PC-9 (cell line): Measurements from ENCODE around the gene IGFLR1. TPM values are rescaled to one million over a fixed set of nuclear protein-coding genes. Genes with fewer than 3 reads are reported as not detected.

Experiments used
- BruUV-seq: library from RNA; stranded (reverse); fragments of 400-500 nt; replicated peaks from 2 replicates; lab custom pipeline; 2021; lab: Mats Ljungman, UMichigan
- CTCF ChIA-PET: fragments of 300-600 bp; sonication (Branson Sonifier 250); formaldehyde crosslinking; loops from one replicate; lab custom pipeline; 2022; ENCODE audit warnings: antibody characterized with exemption; lab: Charles Lee
- POLR2A ChIA-PET: fragments of 300-600 bp; sonication (Branson Sonifier 250); formaldehyde crosslinking; loops from one replicate; lab custom pipeline; 2022; ENCODE audit warnings: antibody characterized with exemption; ENCODE audit not compliant: unreplicated experiment; lab: Charles Lee
- DNase-seq, 2 experiments: peaks; one replicate each; pipeline versions ENCODE4 v3.0.0 to v3.0.0-alpha.2; 2015 to 2022; ENCODE audit warnings: mixed read lengths in 1 of 2
- H2AFZ ChIP-seq: fragments of 200-600 bp; sonication (generic); 2 replicates; pipeline ENCODE4 v1.8.1; 2017; ENCODE audit warnings: antibody characterized with exemption
- H3F3A ChIP-seq: fragments of 200-600 bp; sonication (generic); 2 replicates; pipeline ENCODE4 v1.8.1; 2017; ENCODE audit warnings: antibody characterized with exemption, mild to moderate bottlenecking, low read depth; ENCODE audit not compliant: insufficient read depth
- H3K27ac ChIP-seq: fragments of 200-600 bp; sonication (generic); 2 replicates; pipeline ENCODE4 v1.6.1; 2016; ENCODE audit warnings: mixed run types
- H3K27me3 ChIP-seq: fragments of 200-600 bp; sonication (generic); 2 replicates; pipeline ENCODE4 v1.6.1; 2016; ENCODE audit warnings: low read depth, mixed run types; ENCODE audit not compliant: insufficient read depth
- H3K36me3 ChIP-seq: fragments of 200-600 bp; sonication (generic); 2 replicates; pipeline ENCODE4 v1.6.1; 2016; ENCODE audit warnings: low read depth, mixed run types
- H3K4me1 ChIP-seq: fragments of 200-600 bp; sonication (generic); replicated peaks from 2 replicates; pipeline ENCODE4 v1.6.1; 2016; ENCODE audit warnings: mixed run types; ENCODE audit not compliant: insufficient read depth
- H3K4me2 ChIP-seq: fragments of 200-600 bp; sonication (generic); 2 replicates; pipeline ENCODE4 v1.6.1; 2017; ENCODE audit warnings: mixed run types
- H3K4me3 ChIP-seq: fragments of 200-600 bp; sonication (generic); 2 replicates; pipeline ENCODE4 v1.6.1; 2016; ENCODE audit warnings: mixed run types
- H3K79me2 ChIP-seq: fragments of 200-600 bp; sonication (generic); 2 replicates; pipeline ENCODE4 v1.6.1; 2017; ENCODE audit warnings: low read depth, mixed run types
- H3K9me2 ChIP-seq: fragments of 200-600 bp; sonication (generic); 2 replicates; pipeline ENCODE4 v1.8.1; 2017; ENCODE audit warnings: mild to moderate bottlenecking; ENCODE audit not compliant: insufficient read depth
- H3K9me3 ChIP-seq: fragments of 200-600 bp; sonication (generic); 2 replicates; pipeline ENCODE4 v1.8.1; 2016; ENCODE audit warnings: low read depth; ENCODE audit not compliant: insufficient read depth
- H4K20me1 ChIP-seq: fragments of 200-600 bp; sonication (generic); 2 replicates; pipeline ENCODE4 v1.8.1; 2017; ENCODE audit not compliant: insufficient read depth
- CTCF ChIP-seq: fragments of 200-600 bp; sonication (generic); conservative IDR thresholded peaks from 2 replicates; pipeline ENCODE4 v1.6.1; 2017; ENCODE audit warnings: mixed run types, antibody characterized with exemption, mild to moderate bottlenecking, moderate library complexity
- EZH2 ChIP-seq: fragments of 200-600 bp; sonication (generic); IDR thresholded peaks from 2 replicates; pipeline ENCODE4 v1.8.0; 2017; ENCODE audit warnings: antibody characterized with exemption, low read depth
- intact Hi-C: fragments of 100-400 bp; cut with micrococcal nuclease; formaldehyde crosslinking; loops from one replicate; pipeline ENCODE4 v1.10.0; 2022; ENCODE audit not compliant: unreplicated experiment
- total RNA-seq: library from RNA; stranded (reverse); gene quantifications from 2 replicates; pipeline ENCODE4 v1.2.3, GENCODE V29; 2021

The IGFLR1 gene
- total RNA-seq, 1 experiment from 2014 or later, result 9.7 TPM

- POLR2A ChIA-PET, result no interaction called here
- TF ChIP-seq EZH2 (no peak), CTCF (no peak)
- Histone ChIP-seq H3K4me1 (no peaks in the 10 kb centered on the region), H3K4me3 (no peak overlapping the region), H3F3A (0 out of 2 replicates have a peak, but pooled peaks cover 9% of the 10 kb centered on the region), H3K27ac (no peak overlapping the region), H2AFZ (no peak overlapping the region), H3K9me2 (no peaks in the 10 kb centered on the region), H3K4me2 (no peak overlapping the region), H3K27me3 (no peaks in the 10 kb centered on the region; the same call in 1 of the 2 replicates), H3K9me3 (no peaks in the 10 kb centered on the region), H4K20me1 (no peaks in the 10 kb centered on the region), H3K79me2 (no peaks in the 10 kb centered on the region), H3K36me3 (no peaks in the 10 kb centered on the region)
- no peak for DNase-seq
- intact Hi-C loops, result no loop called here
- BruUV-seq, result no TSS peak
- CTCF ChIA-PET, result no interaction called here
These were observed 37.8 kb upstream of the IGFLR1 start for GRCh38 chr19:35780058-35780457.

- Histone ChIP-seq H4K20me1 (no peaks in the 10 kb centered on the region), H3K27ac (no peak overlapping the region), H3F3A (0 out of 2 replicates have a peak, but pooled peaks cover 9% of the 10 kb centered on the region), H3K27me3 (no peaks in the 10 kb centered on the region; the same call in 1 of the 2 replicates), H3K4me2 (no peak overlapping the region), H2AFZ (no peak overlapping the region), H3K79me2 (no peaks in the 10 kb centered on the region), H3K4me3 (no peak overlapping the region), H3K4me1 (no peaks in the 10 kb centered on the region), H3K9me2 (no peaks in the 10 kb centered on the region), H3K36me3 (no peaks in the 10 kb centered on the region), H3K9me3 (no peaks in the 10 kb centered on the region)
- POLR2A ChIA-PET, result no interaction called here
- no peak for DNase-seq
- TF ChIP-seq CTCF (no peak), EZH2 (no peak)
- CTCF ChIA-PET, result no interaction called here
- intact Hi-C loops, result no loop called here
- no TSS peak for BruUV-seq
These were observed 36.8 kb upstream of the IGFLR1 start for GRCh38 chr19:35779033-35779432.

GRCh38 chr19:35777961-35778360 is 35.7 kb upstream of the IGFLR1 start:
- H4K20me1 ChIP-seq, result no peaks in the 10 kb centered on the region
- no peak overlapping the region for H3K4me3 ChIP-seq
- H3K9me3 ChIP-seq, result no peaks in the 10 kb centered on the region
- no peak for TF ChIP-seq EZH2
- BruUV-seq, result no TSS peak
- H3K4me2 ChIP-seq, result no peak overlapping the region
- intact Hi-C loops, result no loop called here
- no peaks in the 10 kb centered on the region for H3K79me2 ChIP-seq
- ChIA-PET POLR2A (interaction anchor here (0.6 kb wide), 1 partner anchor 76 kb away, joined by 3 read pairs; no protein-coding TSS in a partner anchor), CTCF (no interaction called here)
- H3K36me3 ChIP-seq, result no peaks in the 10 kb centered on the region
- no peaks in the 10 kb centered on the region for H3K27me3 ChIP-seq
- no peaks in the 10 kb centered on the region for H3K4me1 ChIP-seq
- 0 out of 2 replicates have a peak, but pooled peaks cover 7% of the 10 kb centered on the region for H3F3A ChIP-seq
- H3K27ac ChIP-seq, result no peak overlapping the region
- no peak overlapping the region for H2AFZ ChIP-seq
- DNase-seq, result no peak
- no peaks in the 10 kb centered on the region for H3K9me2 ChIP-seq
